ENCODE results near the gene MALRD1.
"Not testable (repeated sequence)": the region's sequence is repeated elsewhere in the genome, so short reads cannot be mapped to it uniquely, and the experiment has no call there.

MALRD1 gene

DNA sequence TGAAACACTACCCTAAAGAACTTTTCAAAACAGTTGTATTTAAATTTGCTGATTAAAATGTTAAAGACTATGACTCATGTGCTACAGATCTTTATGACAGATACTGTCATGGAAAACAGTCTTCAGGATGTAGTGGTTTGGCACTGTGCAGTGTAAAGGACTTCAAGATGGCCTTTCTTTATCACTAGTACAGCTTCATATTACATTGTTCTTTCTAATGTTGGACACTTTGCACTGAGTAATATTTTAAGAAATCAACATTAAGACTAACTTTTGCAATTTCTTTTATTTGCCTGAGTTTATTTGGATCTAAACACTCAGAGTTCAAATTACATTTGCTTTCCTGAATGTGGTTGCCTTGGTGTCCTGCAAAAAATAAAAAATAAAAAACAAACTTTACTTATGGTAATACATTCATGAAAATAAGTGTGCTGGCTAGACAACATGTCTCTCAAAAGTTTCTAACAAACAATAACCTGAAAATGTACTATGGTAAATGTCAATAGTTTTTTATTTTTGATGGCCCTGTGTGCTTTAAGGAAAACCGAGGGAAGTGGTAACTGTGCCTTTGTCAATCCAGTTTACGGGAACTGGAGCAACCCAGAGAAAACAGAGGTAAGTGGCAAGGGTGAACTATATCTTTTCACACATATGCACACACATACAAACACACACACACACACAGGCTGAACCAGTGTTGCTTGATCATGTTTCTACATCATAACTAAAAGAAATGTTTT lies 681.7 kb downstream of the MALRD1 start:
- DNase-seq, result no peak

DNA sequence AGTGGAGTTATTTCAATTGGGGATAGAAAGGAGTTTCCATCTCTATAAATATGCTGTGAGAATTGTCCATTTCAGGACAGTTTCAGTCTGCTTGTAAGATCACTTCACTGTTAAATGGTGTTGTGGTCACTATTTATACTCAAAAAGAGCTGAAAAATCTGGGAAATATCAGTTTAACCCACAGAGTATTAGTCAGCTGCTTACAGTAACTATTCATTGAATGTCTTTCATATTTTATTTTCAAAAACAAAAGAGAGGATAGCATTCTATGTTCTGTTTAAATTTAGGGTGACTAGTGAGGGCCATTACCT lies 682.3 kb downstream of the MALRD1 start:
- no peak for DNase-seq

GRCh38 chr10:19731560-19731959 lies 683.0 kb downstream of the MALRD1 start:
- no peak for DNase-seq

GRCh38 chr10:19738440-19738839 lies 689.8 kb downstream of the MALRD1 start:
- DNase-seq, result no peak

- DNase-seq, result not testable (repeated sequence)
Measured at GRCh38 chr10:19739232-19739631, 690.6 kb downstream of the MALRD1 start.

- not testable (repeated sequence) for DNase-seq
Measured at GRCh38 chr10:19742144-19742543, 693.5 kb downstream of the MALRD1 start.

GRCh38 chr10:19745672-19746071 lies 697.1 kb downstream of the MALRD1 start:
- DNase-seq, result no peak

- no peak for DNase-seq
Measured at GRCh38 chr10:19749185-19749729, 700.7 kb downstream of the MALRD1 start.

DNA sequence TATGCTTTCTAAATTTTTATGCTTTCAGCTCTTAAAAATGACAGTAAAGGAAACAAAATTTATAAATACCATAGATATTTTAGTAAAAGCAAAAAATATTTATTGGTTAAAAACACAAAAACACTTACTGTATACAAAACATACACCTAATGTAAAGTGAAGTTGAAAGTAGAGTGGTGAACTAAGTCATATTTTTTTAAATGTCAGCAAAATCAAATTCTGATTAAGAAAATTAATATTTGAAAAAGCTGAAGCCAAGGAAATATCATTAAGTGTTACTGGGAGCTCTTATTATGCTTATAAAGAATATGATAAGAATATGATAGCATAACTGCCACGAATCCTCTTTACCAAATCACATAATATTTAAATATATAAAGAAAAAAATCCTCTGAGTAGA lies 702.4 kb downstream of the MALRD1 start:
- no peak for DNase-seq

DNA sequence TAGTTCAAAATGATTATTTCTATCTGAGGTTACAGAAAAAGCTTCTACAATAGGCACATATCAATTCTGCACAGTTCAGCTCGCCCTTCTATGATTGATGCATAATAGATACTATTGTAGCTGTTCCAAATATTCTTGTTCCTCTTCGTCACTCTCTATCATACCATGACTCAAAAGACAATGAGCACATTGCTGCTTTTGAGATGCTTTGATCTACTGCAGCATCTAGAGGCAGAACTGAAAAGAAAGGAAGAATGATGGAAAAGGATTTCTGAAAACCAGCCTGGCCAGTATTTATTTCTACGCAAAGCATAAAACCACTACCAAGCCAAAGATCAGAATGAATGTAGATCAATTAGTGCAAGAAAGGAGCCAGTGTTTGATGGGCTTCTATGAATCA lies 708.3 kb downstream of the MALRD1 start:
- no peak for DNase-seq

GRCh38 chr10:19762026-19762425 lies 713.4 kb downstream of the MALRD1 start:
- no peak for DNase-seq

DNA sequence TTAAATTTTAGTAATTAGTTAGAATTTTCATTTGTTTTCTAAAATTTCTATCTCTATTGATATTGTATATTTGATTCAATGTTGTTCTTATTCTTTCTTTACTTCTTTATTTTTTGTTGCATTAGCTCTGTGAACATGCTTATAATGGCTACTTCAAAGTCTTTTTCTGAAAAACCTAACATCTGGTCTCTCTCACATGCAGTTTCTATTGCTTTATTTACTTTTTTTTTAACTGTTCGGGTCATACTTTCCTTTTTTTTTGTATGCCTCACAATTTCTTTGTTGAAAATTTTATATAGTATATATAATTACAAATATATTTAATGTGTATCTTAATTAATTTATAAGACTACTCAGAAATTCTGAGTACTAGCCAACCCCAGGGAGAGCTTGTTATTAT lies 715.5 kb downstream of the MALRD1 start:
- no peak for DNase-seq

DNA sequence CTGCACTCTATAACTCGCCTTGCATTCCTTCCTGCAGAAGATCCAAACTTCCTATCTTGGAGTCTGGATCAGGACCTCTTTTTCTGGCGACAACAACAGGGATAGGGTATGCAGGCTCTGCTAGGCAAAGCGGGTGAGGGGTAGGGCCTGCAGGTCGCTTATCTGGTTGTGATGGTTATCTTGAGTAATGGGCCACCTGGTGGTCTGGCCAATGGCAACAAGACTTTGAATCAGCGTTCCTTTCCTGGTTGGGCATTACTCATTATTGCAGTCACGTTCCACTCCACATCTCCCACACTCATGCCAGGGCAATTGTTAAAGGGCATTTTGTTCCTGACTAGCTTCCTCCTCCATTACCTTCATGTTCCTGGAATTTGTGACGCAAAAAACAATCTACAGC lies 719.3 kb downstream of the MALRD1 start:
- no peak for DNase-seq

GRCh38 chr10:19769826-19770225 lies 721.2 kb downstream of the MALRD1 start:
- DNase-seq, result not testable (repeated sequence)

- no peak for DNase-seq
Measured at GRCh38 chr10:19772972-19773371, 724.4 kb downstream of the MALRD1 start.

DNA sequence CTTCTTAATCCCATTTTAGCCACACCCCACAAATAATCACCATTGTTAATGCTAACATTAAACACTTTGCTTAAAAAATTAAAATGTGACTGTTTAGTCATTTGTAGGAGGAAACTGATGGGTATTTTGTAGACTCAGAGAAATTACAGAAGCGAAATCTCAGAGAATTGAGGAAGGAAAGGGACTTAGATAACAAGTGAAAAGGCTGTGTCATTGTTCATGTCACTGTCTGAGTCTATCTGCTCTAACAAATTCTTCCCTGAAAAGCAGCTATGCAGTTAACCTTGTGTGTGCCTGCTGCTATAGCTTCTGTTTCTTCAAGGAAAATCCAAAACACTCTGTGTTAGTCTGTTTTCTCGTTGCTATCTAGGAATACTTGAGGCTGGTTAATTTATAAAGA lies 726.7 kb downstream of the MALRD1 start:
- DNase-seq, result no peak

GRCh38 chr10:19777806-19778205 lies 729.2 kb downstream of the MALRD1 start:
- DNase-seq, result no peak

DNA sequence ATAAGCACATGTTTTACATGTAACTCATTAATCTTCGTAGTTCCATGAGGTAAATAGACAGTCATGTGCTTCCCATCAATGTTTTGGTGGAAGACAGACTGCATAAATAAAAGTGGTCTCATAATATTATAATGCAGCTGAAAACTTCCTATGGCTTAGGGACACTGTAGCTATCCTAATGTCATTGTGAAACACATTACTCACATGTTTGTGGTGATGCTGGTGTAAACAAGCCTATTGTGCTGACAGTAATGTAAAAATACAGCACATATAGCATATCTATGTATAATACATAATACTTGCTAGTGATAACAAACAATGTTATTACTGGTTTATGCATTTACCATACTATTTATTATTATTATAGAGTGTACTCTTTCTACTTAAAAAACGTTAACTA lies 730.4 kb downstream of the MALRD1 start:
- DNase-seq, result no peak

GRCh38 chr10:19782430-19783089 lies 734.0 kb downstream of the MALRD1 start:
- no peak for DNase-seq

DNA sequence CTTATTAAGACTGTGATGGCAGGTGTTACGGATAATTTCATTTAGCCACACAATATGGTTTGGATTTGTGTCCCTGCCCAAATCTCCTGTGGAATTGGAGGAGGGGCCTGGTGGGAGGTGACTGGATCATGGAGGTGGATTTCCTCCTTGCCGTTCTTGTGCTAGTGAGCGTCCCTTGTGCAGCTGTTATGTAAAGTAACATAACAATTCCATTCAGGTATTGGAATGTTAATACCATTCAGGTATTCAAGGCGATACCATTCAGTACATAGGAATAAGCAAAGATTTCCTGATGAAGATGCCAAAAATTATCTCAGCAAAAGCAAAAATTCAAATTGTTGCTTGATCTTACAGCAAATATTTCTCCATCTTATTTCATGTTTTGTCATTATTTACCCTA lies 735.1 kb downstream of the MALRD1 start:
- no peak for DNase-seq

Data from activated CD8-positive, alpha-beta memory T cell treated with anti-CD3 and anti-CD28 coated beads, Interleukin-2, amount 50 U/mL, for 4 hours (primary cell).